ENCODE measurements around the gene DNAJB6. TPM values are rescaled to one million over a fixed set of nuclear protein-coding genes. Genes with fewer than 3 reads are reported as not detected.

DNAJB6 gene
- total RNA-seq, 1 experiment from 2014 or later = 288 TPM

- TF ChIP-seq ZBTB43 (CRISPR knock-in tag; IDR thresholded peaks at IDR 0.05) = no peak
- no peak for TF ChIP-seq AFF4 (CRISPR knock-in tag; IDR thresholded peaks at IDR 0.05; ENCODE audit: borderline replicate concordance)
- TF ChIP-seq AR (CRISPR knock-in tag; IDR thresholded peaks at IDR 0.05) = no peak
- TF ChIP-seq USF2 (CRISPR knock-in tag; IDR thresholded peaks at IDR 0.05) = no peak
- no peak for TF ChIP-seq NFE2L1 (CRISPR knock-in tag; IDR thresholded peaks at IDR 0.05)
- TF ChIP-seq E2F4 (CRISPR knock-in tag; IDR thresholded peaks at IDR 0.05; ENCODE audit: borderline replicate concordance, low read depth) = no peak
- TF ChIP-seq NR2C2 (CRISPR knock-in tag; IDR thresholded peaks at IDR 0.05) = no peak
Measured at GRCh38 chr7:157320608-157320980, 16.2 kb upstream of the DNAJB6 start (continued).

GRCh38 chr7:157323401-157323800, 13.4 kb upstream of the DNAJB6 start:
- H3K27me3 Mint-ChIP-seq (ENCODE audit: low read depth) = no peaks in the 10 kb centered on the region
- ATAC-seq = no peak
- peaks cover 6% of the 10 kb centered on the region for H3K9me3 Mint-ChIP-seq
- H3K4me1 Mint-ChIP-seq = peaks cover 20% of the 10 kb centered on the region
- H3K36me3 Mint-ChIP-seq = no peaks in the 10 kb centered on the region; the same call in 1 of the 2 replicates
- POLR2A ChIA-PET = interaction anchor here (1.1 kb wide), 1 partner anchor 13 kb away, joined by 3 read pairs; the partner anchor contains the start of gene DNAJB6
- H3K4me3 Mint-ChIP-seq = no peak overlapping the region
- no peak for DNase-seq (ENCODE audit: low spot score)
- H3K27ac Mint-ChIP-seq = no peak overlapping the region
- TF ChIP-seq TEAD1 (CRISPR knock-in tag; IDR thresholded peaks at IDR 0.05) (no peak), TCF7 (CRISPR knock-in tag; IDR thresholded peaks at IDR 0.05; ENCODE audit: low read depth) (no peak), TEAD4 (CRISPR knock-in tag; IDR thresholded peaks at IDR 0.05) (no peak), NFE2L1 (CRISPR knock-in tag; IDR thresholded peaks at IDR 0.05) (no peak), FOXK1 (CRISPR knock-in tag; IDR thresholded peaks at IDR 0.05) (no peak), IRF2 (CRISPR knock-in tag; IDR thresholded peaks at IDR 0.05; ENCODE audit: borderline replicate concordance, low read depth) (no peak), E2F1 (CRISPR knock-in tag; IDR thresholded peaks at IDR 0.05) (no peak), ZNF232 (CRISPR knock-in tag; IDR thresholded peaks at IDR 0.05) (no peak), NFYB (CRISPR knock-in tag; conservative IDR thresholded peaks at IDR 0.05; ENCODE audit: low read depth) (no peak), ZNF416 (CRISPR knock-in tag; IDR thresholded peaks at IDR 0.05) (no peak)
- CTCF ChIA-PET = no interaction called here

Measured in WTC11 (cell line).